Upper lobe of left lung (tissue), 4 donors: ENCODE data around the gene GIT2.

Experiments used
- EP300 ChIP-seq, 4 donors: sonication (generic); formaldehyde crosslinking; IDR thresholded peaks; one replicate each; pipeline ENCODE4 v1.5.1; 2017; ENCODE audit warnings: antibody characterized with exemption in 4 of 4, control low read depth in 2 of 4
- TF ChIP-seq, protein P1 (sequence below), 6 experiments: fragments of 450-650 bp in 4 of 6; fragments of 200-600 bp in 2 of 6; sonication (generic) in 2 of 6; IDR thresholded peaks; one replicate each; pipeline ENCODE4 v1.5.1; 2016 to 2019; ENCODE audit warnings: antibody characterized with exemption in 6 of 6

GRCh38 chr12:109963330-109963729 lies 32.8 kb downstream of the GIT2 start:
- TF ChIP-seq, protein P1, sequence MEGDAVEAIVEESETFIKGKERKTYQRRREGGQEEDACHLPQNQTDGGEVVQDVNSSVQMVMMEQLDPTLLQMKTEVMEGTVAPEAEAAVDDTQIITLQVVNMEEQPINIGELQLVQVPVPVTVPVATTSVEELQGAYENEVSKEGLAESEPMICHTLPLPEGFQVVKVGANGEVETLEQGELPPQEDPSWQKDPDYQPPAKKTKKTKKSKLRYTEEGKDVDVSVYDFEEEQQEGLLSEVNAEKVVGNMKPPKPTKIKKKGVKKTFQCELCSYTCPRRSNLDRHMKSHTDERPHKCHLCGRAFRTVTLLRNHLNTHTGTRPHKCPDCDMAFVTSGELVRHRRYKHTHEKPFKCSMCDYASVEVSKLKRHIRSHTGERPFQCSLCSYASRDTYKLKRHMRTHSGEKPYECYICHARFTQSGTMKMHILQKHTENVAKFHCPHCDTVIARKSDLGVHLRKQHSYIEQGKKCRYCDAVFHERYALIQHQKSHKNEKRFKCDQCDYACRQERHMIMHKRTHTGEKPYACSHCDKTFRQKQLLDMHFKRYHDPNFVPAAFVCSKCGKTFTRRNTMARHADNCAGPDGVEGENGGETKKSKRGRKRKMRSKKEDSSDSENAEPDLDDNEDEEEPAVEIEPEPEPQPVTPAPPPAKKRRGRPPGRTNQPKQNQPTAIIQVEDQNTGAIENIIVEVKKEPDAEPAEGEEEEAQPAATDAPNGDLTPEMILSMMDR (IDR thresholded peaks at IDR 0.05) = no peak
- TF ChIP-seq EP300 (IDR thresholded peaks at IDR 0.05) = no peak
